Bone marrow (tissue), 2 donors: ENCODE results near the gene NOTCH1.

Experiments
- DNase-seq, 2 donors: peaks; one replicate each; lab custom pipeline; 2025; lab: John Stamatoyannopoulos, UW

Gene NOTCH1

DNA sequence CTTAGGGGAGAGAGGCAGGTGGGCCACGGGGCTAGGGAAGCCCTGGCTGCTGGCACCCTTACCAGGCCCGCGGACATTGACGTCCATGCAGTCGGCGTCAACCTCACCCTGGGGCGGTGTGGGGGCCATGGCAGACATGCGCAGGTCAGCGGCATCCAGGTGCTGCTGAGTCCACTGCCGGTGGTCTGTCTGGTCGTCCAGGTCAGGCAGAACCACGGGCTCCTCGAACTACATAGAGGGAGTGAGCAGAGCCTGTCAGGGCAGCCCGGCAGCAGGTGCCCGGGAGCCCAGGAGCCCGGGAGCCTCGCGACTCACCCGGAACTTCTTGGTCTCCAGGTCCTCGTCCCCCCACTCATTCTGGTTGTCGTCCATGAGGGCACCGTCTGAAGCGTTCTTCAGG lies 44.2 kb downstream of the NOTCH1 start:
- DNase-seq: no peak

DNA sequence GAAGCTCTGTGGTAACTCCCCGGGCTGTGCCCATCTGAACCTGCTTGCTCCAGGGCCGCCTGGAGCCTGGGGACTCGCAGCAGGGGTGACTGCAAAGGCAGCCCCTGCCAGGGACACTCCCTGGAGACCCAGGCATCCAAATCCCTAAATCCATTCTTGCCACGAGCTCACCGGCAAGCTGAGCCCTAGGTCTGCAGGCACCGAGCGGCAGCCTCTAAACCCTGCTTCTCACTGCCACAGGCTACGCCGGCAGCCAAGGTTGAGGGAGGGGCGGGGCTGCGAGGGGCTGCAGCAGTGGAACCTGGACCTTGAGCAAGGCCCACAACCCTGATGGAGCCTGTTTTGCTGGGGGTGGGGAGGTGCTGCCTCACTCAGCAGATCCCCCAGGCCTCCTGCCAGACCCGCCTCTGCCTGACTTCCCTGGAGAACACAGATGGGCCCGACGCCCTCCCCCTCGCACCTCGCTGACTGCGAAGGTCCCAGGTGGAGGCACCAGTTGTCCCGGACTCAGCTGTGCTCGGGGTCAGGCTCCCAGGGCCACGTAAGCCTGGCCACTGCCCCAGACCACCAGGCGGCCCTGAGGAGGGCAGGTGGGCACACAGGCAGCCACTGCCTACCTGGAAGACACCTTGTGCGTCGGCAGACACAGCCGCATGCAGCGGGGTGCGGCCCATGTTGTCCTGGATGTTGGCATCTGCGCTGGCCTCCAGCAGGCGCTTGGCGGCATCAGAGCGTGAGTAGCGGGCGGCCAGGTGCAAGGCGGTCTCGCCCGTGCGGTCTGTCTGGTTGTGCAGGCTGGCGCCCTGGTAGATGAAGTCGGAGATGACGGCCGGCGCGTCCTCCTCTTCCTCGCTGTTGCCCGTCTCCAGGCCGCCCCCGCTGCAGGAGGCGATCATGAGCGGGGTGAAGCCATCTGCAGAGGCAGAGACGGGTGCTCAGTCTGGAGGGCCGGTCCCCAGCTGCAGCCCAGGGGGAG lies 45.6 kb downstream of the NOTCH1 start:
- no peak for DNase-seq

DNA sequence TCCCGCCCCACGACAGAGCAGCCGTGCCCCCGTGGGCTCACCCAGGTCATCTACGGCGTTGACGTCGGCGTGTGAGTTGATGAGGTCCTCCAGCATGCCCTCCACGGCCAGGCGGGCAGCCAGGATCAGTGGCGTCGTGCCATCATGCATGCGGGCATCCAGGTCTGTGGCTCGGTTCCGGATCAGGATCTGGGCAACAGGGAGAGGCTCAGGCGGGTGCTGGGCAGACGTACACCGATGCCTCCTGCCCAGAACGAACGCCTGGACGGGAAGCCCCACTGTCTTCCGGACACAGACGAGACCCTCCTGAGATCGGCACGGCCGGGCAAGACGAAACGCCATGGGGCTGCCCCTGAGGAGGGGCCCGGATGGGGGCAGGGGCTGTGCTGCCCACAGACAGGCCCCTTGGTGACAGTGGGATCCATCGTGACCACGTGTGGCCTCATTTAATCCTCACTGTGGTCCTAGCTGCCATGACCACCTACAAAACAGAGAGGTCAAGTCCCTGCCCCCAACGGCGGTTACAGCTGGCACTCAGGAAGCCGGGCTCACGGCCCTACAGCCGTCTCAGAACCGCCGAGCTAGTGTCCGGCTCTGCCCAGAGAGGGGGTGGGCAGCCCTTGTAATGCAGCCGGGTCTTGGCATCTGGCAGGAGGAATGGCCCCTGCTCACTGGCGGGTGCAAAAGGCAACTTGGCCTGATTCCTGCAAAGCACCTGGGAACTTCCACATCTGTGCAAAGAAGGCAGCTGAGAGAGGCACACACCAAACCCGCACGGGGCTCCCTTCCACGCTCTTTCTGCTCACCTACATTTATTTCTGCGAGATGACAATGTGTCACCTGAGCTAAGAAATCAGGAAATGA lies 46.5 kb downstream of the NOTCH1 start:
- DNase-seq: no peak

DNA sequence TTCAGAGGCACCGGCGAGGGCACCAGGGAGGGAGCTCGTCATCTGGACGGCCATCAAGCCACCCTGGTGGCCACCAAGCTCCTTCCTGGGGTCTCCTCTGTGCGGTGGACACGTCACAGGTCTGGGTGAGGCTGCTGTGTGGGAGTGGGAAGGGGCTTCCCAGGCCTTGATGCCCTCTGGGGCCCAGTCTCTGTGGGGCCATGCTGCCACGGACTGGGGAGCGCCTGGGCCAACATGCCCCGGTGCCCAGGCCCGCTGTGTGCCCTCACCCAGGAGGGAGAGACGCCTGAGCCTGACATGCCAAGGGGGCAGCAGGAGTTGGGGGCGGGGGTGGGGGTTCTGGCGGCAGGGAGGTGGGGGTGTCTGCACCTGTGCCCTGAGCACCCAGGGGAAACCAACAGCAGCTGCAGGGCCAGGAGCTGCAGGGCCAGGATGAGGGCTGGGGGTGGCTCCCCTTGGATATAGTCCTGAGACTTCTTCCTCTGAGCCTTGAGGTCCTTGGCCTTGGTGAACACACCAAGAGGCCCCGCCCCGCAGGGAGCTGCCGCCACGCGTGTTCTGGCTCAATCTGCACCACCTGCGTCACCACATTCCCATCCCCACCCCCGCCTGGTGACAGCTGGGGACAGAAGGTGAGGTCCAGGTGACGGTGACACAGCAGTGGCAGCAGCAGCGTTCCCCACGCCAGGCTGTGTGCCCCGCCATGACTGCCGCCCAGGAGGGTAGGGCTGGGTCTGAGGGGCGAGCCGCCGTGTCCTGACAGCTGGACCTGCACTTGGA lies 47.7 kb downstream of the NOTCH1 start:
- DNase-seq: no peak

DNA sequence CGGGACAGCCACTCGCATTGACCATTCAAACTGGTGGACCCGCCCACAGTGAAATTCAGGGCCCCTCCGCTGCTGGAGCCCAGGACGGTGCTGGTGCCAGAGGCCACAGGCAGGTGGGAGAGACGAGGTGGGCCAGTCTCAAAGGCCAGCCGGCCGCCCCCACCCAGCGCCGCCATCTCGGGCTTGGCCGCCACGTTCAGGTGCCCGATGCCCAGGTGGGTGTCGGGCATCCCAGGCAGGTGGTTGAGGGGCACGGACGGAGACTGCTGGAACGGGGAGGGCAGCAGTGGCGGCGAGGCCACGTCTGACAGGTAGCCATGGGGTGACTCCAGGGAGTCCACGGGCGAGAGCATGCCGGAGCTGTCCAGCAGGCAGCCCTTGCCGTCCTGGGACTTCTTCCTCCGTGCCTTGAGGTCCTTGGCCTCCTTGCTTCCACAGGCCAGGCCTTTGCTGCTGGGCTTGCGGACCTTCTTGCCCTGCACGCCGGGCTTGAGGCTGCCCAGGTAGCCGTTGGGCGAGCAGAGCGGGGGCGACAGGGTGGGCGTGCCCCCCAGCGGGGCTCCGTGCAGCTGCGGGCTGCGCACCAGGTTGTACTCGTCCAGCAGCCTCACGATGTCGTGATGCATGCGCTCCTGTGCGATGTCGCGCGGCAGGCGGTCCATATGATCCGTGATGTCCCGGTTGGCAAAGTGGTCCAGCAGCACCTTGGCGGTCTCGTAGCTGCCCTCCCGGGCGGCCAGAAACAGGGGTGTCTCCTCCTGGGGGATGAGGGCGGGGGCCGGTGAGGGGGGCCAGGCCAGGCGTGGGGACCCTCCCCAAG lies 48.8 kb downstream of the NOTCH1 start:
- no peak for DNase-seq

DNA sequence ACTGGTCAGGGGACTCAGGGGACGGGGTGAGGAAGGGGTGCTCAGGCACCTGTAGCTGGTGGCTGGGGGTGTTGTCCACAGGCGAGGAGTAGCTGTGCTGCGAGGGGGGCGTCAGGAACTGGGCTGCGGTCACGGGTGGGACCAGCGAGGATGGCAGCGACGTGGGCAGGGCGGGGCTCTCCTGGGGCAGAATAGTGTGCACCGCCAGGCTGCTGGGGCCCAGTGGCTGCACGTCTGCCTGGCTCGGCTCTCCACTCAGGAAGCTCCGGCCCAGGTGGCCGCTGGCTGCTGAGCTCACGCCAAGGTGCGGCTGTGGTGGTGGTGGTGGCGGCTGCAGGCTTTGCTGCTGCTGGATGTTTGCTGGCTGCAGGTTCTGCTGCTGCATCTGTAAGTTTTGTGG lies 49.7 kb downstream of the NOTCH1 start:
- DNase-seq: no peak

DNA sequence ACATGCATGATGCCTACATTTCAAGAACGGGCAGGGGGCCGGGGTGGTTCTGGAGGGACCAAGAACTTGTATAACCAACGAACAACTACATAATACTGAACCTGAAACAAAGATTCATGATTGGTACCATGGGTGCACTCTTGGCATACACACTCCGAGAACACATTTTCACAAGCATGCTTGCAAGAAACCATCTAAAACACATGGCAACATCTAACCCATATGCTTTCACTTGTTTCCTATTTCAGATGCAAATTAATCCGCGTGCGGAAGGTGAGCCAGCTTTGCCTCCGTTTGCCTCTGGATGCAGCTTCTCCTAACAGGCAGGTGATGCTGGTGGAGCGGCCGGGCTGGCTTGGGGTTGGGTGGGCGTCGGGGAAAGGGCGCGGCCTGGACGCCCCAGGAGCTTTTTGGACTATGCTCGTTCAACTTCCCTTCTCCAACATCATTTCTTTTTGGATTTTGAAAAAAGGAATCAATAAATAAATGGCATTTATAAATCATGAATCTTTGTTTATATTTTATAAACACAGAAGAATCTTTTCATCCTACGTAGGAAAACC lies 50.5 kb downstream of the NOTCH1 start:
- DNase-seq: no peak

DNA sequence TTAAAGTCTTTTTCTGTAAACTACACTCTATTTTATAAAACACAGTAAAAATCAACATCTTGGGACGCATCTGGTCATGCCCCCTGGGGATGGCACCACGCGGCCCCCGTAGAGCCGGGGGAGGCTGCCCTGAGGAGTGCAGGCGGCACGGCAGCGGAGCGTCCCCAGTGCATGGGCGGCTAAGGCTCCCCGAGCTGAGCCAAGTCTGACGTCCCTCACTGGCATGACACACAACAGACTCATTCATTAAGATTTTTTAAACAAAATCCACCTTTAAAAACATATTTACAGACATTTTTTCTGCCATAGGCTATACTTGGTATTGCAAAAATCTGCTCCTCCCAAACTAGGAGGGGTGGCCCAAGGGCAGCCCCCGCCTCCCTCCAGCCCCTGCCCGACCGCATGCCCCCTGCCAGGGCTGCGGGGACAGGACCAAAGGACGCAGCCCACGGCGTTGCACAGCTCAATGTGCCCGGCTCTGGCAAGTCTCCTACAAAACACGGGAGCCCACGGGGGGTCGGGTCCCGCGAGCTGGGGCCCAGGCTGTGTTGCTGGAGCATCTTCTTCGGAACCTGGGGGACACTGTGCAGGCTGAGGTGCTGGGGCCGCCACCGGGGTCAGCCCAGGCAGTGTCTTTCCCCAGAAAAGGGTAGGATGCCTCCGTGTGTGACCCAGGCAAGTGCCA lies 51.2 kb downstream of the NOTCH1 start:
- DNase-seq: no peak

DNA sequence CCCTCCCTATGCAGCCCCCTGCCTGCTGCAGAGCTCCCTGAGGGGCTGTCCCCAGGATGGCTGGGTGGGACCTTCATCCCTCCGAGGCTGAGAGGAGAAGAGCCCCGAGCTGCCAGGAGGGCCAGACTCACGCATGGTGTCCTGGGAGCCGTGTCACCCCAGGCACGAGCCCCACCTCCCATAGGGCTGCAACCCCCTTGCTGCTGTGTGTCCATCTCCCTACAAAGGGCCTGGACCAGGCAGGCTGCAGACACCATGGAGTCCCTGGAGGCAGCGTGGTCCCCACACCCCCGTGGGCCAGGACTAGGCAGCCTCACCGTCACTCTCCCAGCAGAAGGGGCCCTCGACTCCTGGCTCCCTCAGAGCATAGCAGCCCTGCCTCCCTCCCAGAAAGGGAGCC lies 51.8 kb downstream of the NOTCH1 start:
- no peak for DNase-seq

DNA sequence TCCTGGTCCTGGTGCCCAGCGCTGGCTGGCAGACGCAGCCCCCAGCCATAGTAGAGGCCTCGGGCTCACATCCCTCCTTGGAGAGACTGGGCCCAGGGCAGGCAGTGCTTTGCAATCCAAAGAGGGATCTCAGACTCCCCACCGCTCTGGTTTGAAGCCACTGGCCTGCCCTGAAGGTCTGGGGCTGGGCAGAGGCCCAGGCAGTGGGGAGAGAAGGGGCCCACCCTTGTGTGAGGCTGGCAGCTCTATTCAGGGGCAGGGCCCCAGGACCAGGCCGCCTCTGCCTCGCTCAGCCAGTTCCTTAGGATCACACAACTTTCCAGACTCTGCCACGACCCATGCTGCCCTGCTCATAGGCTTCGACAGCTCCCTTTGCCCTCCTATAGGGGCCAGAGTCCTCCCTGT lies 52.3 kb downstream of the NOTCH1 start:
- no peak for DNase-seq

DNA sequence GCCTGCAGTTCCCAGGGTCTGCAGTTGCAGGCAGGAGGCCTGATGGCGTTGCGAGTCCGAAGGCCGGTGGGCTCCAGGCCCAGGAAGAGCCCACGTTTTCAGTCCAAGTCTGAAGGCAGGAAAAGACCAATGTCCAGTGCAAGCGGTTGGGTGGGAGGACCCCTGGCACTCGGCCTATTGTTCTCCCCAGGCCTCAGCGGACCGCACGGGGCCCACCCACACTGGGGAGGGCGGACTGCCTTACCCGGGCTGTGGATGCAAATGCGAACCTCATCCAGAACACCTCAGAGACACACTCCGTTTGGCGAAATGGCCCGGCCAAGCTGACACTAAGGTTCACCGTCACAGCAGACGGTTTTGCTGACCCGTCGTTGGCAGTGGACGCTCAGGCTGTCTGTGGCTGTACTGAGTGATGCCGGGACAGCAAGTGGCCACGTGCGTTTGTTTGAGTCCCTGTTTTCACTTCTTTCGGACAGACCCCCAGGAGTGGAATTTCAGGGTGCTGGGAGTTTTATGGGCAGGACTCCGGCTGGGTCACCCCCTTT lies 52.8 kb downstream of the NOTCH1 start:
- no peak for DNase-seq

DNA sequence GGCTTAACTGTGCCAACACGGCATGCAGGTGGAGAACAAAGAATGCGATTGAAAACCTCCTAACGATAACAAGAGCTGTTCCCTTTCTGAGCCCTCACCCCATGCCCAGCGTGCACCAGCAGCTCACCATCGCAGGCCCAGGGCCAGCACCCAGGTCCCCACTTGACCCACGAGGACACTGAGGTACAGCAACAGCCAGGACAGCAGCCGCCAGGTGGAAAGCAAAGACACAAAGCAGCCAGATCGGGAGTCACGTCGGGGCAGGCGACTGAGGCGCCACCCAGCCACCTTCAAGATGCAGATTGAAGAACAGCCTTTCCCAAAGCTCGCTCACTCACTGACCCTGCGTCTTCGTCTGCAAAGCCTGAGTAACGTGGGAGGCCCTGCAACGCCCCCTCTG lies 56.1 kb downstream of the NOTCH1 start:
- no peak for DNase-seq

DNA sequence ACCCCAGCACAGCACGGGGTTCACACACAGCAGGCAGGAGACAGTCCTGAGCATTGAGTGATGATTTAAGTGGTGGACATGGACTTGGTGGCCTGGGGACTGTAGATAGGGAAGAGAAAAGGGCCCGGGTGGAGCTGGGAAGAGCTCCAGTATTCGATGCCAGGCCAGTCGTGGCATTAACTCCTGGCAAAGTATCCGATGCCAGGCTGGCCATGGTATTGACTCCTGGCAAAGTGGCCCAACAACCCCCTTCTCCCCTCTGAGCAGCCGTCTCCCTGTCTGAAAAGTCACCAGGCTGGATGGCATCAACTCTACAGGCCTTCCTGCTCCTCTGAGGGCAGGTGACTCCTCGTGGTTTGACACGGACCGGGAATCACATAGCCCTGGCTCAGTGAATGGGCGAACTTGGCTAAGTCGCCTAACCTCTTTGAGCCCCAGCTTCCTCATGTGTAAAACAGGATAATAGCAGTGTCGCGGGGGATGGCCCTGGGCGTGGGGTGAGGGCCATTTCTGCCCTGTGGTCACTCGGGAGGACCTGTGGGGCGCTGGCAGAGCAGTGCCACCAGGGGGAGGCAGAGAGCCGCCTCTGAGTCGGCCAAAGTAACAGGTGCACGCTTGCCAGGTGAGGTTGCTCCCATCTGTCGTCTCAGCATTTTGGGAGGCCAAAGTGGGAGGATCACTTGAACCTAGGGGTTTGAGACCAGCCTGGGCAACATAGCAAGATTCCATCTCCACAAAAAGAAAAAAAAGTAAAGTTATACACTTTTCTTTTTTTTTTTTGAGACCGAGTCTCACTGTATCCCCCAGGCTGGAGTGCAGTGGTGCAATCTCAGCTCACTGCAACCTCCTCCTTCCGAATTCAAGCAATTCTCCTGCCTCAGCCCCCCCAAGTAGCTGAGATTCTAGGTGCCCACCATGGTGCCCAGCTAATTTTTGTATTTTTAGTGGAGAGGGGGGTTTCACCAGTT lies 57.3 kb downstream of the NOTCH1 start:
- peak in 1 of 2 donors; percentile 30 for DNase-seq

DNA sequence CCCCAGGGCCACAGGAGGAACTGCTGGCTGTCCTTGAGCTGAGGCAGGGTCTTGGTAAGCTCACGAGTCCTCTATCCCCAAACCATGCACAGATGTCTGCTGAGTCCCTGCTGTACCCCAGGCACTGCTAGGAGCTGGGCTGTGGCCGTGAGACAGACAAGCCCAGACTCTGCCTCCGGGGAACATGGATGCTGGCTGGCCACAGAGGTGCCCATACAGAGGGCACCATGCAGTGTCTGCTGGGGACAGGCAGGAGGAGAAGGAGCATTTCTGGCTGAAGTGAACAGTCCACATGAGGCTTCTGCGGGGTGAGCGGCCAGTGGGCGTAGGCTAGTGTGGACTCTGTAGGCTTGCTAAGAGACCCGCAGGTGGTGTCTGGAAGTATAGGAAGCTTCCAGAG lies 58.2 kb downstream of the NOTCH1 start:
- DNase-seq: no peak

DNA sequence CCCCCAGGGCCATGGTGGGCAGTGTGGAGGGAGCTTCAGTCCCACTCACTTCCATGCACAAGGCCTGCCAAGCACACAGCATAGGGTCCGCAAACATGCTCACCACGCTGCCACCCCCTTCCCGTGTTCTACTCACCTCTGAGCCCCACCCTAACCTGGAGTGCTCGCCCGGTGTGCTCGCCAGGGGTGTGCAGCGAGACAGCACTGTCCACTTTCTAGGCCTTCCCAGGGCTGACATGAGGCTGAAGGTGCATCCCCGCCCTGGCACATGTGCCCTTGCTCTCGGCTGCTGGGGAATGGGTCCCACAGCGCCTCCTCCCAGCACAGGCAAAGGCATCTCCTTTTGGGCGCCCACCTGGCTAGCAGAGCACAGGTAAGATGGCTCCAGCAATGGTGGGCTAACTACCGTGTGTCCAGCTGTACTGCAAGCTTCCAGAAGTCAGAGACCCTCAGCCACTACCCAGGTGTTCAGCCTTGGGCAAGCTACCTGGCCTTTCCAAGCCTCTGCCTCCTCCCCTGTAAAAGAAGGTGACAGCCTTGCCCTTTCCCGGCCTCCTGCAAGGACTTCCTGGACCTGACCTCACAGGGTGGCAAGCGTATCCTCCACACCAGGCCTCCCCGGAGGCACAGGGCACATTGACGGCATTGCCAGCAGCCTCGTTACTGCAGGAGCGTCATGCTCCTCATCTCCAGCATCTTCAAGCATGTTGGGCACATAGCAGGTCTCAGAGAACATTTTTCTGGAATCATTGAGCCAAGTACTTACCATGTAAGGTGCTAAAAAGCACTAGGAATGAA lies 58.8 kb downstream of the NOTCH1 start:
- DNase-seq: no peak

DNA sequence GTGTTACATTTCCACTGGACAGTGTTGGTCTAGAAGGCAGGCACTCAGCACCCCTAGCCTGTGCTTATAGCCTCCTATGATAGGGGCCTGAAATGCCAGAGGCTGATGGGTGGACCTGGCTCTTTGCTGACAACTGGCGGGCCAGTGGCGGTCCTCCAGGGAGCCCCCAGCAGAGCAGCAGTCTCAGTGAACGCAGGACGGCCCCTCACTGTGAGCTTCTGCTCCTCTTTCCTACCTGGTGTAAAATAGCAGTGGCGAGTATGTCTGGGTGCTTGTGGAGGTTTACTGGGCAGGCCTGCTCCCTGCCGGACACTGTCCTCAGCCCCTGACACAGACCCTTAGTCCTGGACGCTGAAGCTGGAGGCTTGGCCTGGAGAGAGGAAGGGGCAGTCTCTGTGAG lies 59.7 kb downstream of the NOTCH1 start:
- DNase-seq: no peak

DNA sequence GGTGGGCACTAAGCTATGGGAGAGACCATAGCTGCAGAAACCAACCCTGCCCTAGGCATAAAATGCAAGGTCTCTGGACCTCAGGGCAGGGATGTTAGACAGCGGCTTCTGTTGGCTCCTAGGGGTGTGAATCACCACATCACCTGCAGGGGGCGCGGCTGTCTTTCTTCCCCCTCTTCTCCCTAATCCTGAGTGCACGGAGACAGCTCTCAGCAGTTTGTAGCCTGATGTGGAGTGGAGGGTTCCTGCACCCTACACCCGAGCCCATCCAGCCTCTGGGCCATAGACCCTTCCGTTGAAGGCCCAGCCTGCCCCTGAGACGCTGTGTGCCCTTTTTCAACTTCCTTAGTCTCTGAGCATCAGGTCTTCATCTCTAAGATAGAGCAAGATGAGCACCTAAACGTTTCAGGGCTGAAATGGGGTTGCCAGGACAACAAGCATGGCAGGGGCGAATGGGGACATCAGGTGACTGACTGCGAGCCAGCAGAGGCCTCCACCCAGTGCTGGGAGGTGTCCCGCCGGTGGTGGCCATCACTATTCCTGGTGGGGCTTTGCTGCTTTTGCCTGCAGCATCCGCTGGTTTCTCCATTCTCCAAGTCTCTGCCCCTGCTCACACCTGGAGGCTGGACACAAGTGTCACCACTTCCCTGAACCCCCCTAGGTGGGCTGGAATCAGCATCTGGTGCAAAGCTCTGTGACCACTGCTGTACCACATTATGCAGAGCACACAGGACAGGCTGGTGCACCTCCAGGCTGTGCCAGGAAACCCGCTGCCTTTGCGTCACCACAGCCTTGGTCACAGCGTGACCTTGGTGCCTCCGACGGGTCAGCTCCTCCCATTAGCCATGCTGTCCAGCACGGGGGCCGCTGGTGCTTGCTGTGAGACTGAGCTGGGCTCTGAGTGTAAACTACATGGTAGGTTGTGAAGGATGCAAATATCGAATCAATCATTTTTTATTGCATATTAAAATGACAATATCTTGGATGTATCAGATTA lies 60.5 kb downstream of the NOTCH1 start:
- DNase-seq: peak; percentile 59 to 65
